Endothelial cell of umbilical vein (primary cell): ENCODE measurements around the gene SPRYD3. TPM values are rescaled to one million over a fixed set of nuclear protein-coding genes. Genes with fewer than 3 reads are reported as not detected.

ENCODE experiments used
- BruUV-seq: library from RNA; stranded (reverse); fragments of 400-500 nt; replicated peaks from 2 replicates; lab custom pipeline; 2021; lab: Mats Ljungman, UMichigan
- CTCF ChIA-PET: fragments of 300-600, 350-600 bp; sonication (Branson Sonifier 250); formaldehyde crosslinking; loops from one replicate; lab custom pipeline; 2021; ENCODE audit warnings: antibody characterized with exemption, inconsistent platforms; lab: Charles Lee
- POLR2A ChIA-PET: fragments of 300-600, 350-600 bp; sonication (Branson Sonifier 250); formaldehyde crosslinking; loops from one replicate; lab custom pipeline; 2021; ENCODE audit warnings: antibody characterized with exemption, inconsistent platforms; lab: Charles Lee
- DNase-seq: peaks from one replicate; pipeline ENCODE4 v3.0.0-alpha.2; 2011; ENCODE audit warnings: low read depth, low spot score
- FAIRE-seq: peaks from 2 replicates; lab custom pipeline; 2011; peaks lifted over from hg19 to GRCh38; lab: Jason Lieb, UNC
- H2AFZ ChIP-seq: 2 replicates; pipeline ENCODE4 v1.6.0; 2012; ENCODE audit warnings: low read depth, low read length, control low read depth, inconsistent platforms
- H3K27ac ChIP-seq: 2 replicates; pipeline ENCODE4 v1.5.1; 2011; ENCODE audit warnings: low read depth, mild to moderate bottlenecking, control low read depth, low read length, moderate library complexity; ENCODE audit not compliant: insufficient read depth
- H3K27me3 ChIP-seq, 2 experiments: 2 replicates each; pipeline versions ENCODE4 v1.6.0 to v1.6.1; 2011; ENCODE audit warnings: low read length in 2 of 2, mixed read lengths in 1 of 2; ENCODE audit not compliant: control insufficient read depth in 2 of 2, insufficient read depth in 2 of 2
- H3K36me3 ChIP-seq, 2 experiments: 2 replicates in 1 of 2; 3 replicates in 1 of 2; pipeline ENCODE4 v1.5.1; 2011; ENCODE audit warnings: low read length in 2 of 2, mild to moderate bottlenecking in 1 of 2, moderate library complexity in 1 of 2; ENCODE audit not compliant: control insufficient read depth in 2 of 2, insufficient read depth in 2 of 2; ENCODE audit errors: extremely low read depth in 1 of 2
- H3K4me1 ChIP-seq: 3 replicates; pipeline ENCODE4 v1.5.1; 2011; ENCODE audit warnings: mild to moderate bottlenecking, low read length; ENCODE audit not compliant: control insufficient read depth, insufficient read depth; ENCODE audit errors: extremely low read depth
- H3K4me2 ChIP-seq: 2 replicates; pipeline ENCODE4 v1.6.1; 2011; ENCODE audit warnings: low read length, control low read depth, mixed read lengths; ENCODE audit not compliant: insufficient read depth
- H3K4me3 ChIP-seq, 3 experiments: fragments of 200-600 bp in 1 of 3; sonication (generic), shearing (Covaris generic) in 1 of 3; replicated peaks in 1 of 3; 2 replicates each; pipeline ENCODE4 v1.5.1; 2011 to 2016; ENCODE audit warnings: control low read depth in 3 of 3, low read length in 3 of 3, mild to moderate bottlenecking in 2 of 3, inconsistent platforms in 1 of 3, low read depth in 1 of 3, moderate library complexity in 1 of 3; ENCODE audit not compliant: insufficient read depth in 1 of 3
- H3K79me2 ChIP-seq: 2 replicates; pipeline ENCODE4 v1.6.0; 2012; ENCODE audit warnings: low read length, inconsistent platforms; ENCODE audit not compliant: control insufficient read depth, insufficient read depth
- H3K9ac ChIP-seq: replicated peaks from 2 replicates; pipeline ENCODE3; 2011; ENCODE audit warnings: low read length, control low read depth; ENCODE audit not compliant: insufficient read depth; ENCODE audit errors: extremely low read depth
- H3K9me1 ChIP-seq: replicated peaks from 3 replicates; pipeline ENCODE4 v1.6.0; 2011; ENCODE audit warnings: mild to moderate bottlenecking, low read length; ENCODE audit not compliant: control insufficient read depth, insufficient read depth; ENCODE audit errors: extremely low read depth
- H3K9me3 ChIP-seq: replicated peaks from 2 replicates; pipeline ENCODE4 v1.5.1; 2012; ENCODE audit warnings: low read length, inconsistent platforms; ENCODE audit not compliant: control insufficient read depth, insufficient read depth
- H4K20me1 ChIP-seq: replicated peaks from 2 replicates; pipeline ENCODE3; 2011; ENCODE audit warnings: mild to moderate bottlenecking, low read length; ENCODE audit not compliant: control insufficient read depth, insufficient read depth; ENCODE audit errors: extremely low read depth
- CTCF ChIP-seq, 2 donors: IDR thresholded peaks; 1 replicate in 1 of 2; 2 replicates in 1 of 2; pipeline ENCODE4 v1.5.1; 2011; ENCODE audit warnings: low read length in 2 of 2, mild to moderate bottlenecking in 2 of 2, moderate library complexity in 2 of 2, control low read depth in 1 of 2, inconsistent platforms in 1 of 2, low read depth in 1 of 2; ENCODE audit not compliant: insufficient read depth in 1 of 2; ENCODE audit errors: extremely low read depth in 1 of 2
- EZH2 ChIP-seq: IDR thresholded peaks from 2 replicates; pipeline ENCODE4 v1.6.1; 2012; ENCODE audit warnings: borderline replicate concordance, low read depth, mild to moderate bottlenecking, moderate library complexity, low read length, inconsistent platforms; ENCODE audit not compliant: severe bottlenecking
- FOS ChIP-seq: IDR thresholded peaks from 2 replicates; pipeline ENCODE4 v1.6.1; 2011; ENCODE audit warnings: mild to moderate bottlenecking, low read length, moderate library complexity, borderline replicate concordance; ENCODE audit not compliant: insufficient read depth
- GATA2 ChIP-seq: IDR thresholded peaks from 2 replicates; pipeline ENCODE4 v1.7.0; 2011; ENCODE audit warnings: low read depth, mild to moderate bottlenecking, moderate library complexity, mixed read lengths, low read length; ENCODE audit not compliant: insufficient read length, insufficient read depth
- JUN ChIP-seq: IDR thresholded peaks from 2 replicates; pipeline ENCODE4 v1.6.1; 2011; ENCODE audit warnings: borderline replicate concordance, low read depth; ENCODE audit not compliant: insufficient read length, insufficient read depth
- MAX ChIP-seq: IDR thresholded peaks from 2 replicates; pipeline ENCODE4 v1.6.1; 2011; ENCODE audit not compliant: insufficient read depth, insufficient read length
- MYC ChIP-seq: IDR thresholded peaks from one replicate; pipeline ENCODE4 v1.6.1; 2011; ENCODE audit warnings: mild to moderate bottlenecking, low read depth, low read length
- POLR2A ChIP-seq: IDR thresholded peaks from 2 replicates; pipeline ENCODE4 v1.6.1; 2012; ENCODE audit warnings: low read depth, mild to moderate bottlenecking, control low read depth, low read length
- POLR2AphosphoS5 ChIP-seq: IDR thresholded peaks from 2 replicates; pipeline ENCODE4 v1.6.1; 2012; ENCODE audit warnings: low read depth, mild to moderate bottlenecking, control low read depth, low read length, moderate library complexity; ENCODE audit not compliant: insufficient read depth
- dilution Hi-C: fragments of 300-500 bp; cut with MboI; formaldehyde crosslinking; loops from one replicate; pipeline ENCODE4 v1.15.0; 2019; ENCODE audit warnings: low sequenced_read_pairs; ENCODE audit not compliant: extremely low pct_ligation_motif_present
- intact Hi-C: fragments of 100-400 bp; cut with micrococcal nuclease; formaldehyde crosslinking; loops from one replicate; pipeline ENCODE4 v1.10.0; 2022
- polyA plus RNA-seq, 4 experiments: library from polyadenylated mRNA; depleted of rRNA in 3 of 4; stranded (reverse) in 3 of 4; unstranded in 1 of 4; fragments of >200 nt; gene quantifications; 2 replicates each; pipeline versions ENCODE4 v1.2.1 to v1.2.3, GENCODE V29; 2011 to 2012; ENCODE audit warnings: missing spikeins in 1 of 4
- total RNA-seq: library from RNA; stranded (reverse); gene quantifications from 2 replicates; pipeline ENCODE4 v1.2.3, GENCODE V29; 2021

SPRYD3 gene
- total and polyA plus RNA-seq, 2 donors (not counting 3 experiments of a cell fraction or from before 2014, with no cell fraction given), result 38.6 to 39.2 TPM

GRCh38 chr12:53039851-53040250, 39.3 kb downstream of the SPRYD3 start:
- no peaks in the 10 kb centered on the region for H3K27me3 ChIP-seq
- no peaks in the 10 kb centered on the region for H3K9me1 ChIP-seq
- ChIA-PET CTCF (interaction anchor here (1.4 to 4.3 kb wide), 6 partner anchors 9 to 158 kb away, joined by 4 to 40 read pairs (median 20); partner anchors contain the start of genes SPRYD3 and TNS2), POLR2A (no interaction called here)
- H3K4me2 ChIP-seq, result no peak overlapping the region
- H3K4me3 ChIP-seq, result no peak overlapping the region
- peaks cover 18 to 28% of the 10 kb centered on the region in 2 experiments for H3K36me3 ChIP-seq
- DNase-seq (no peak), FAIRE-seq (no peak)
- intact Hi-C loops (no loop called here), dilution Hi-C loops (no loop called here)
- H3K79me2 ChIP-seq, result no peaks in the 10 kb centered on the region
- BruUV-seq, result no TSS peak
- no peak overlapping the region for H3K27ac ChIP-seq
- H3K9ac ChIP-seq, result no peak overlapping the region
- no peak for TF ChIP-seq CTCF (IDR thresholded peaks at IDR 0.05; ENCODE audit: extremely low read depth in 1 of 2, insufficient read depth in 1 of 2, low read depth in 1 of 2, low read length in 2 of 2)
- no peak for TF ChIP-seq GATA2
- TF ChIP-seq POLR2A, result no peak
- TF ChIP-seq JUN, result no peak
- no peak for TF ChIP-seq MYC
- no peak for TF ChIP-seq EZH2
- TF ChIP-seq MAX, result no peak
- TF ChIP-seq POLR2AphosphoS5, result no peak
- TF ChIP-seq FOS, result no peak
- H3K9me3 ChIP-seq, result no peaks in the 10 kb centered on the region
- no peak overlapping the region for H2AFZ ChIP-seq
- H4K20me1 ChIP-seq, result no peaks in the 10 kb centered on the region
- peaks cover 30% of the 10 kb centered on the region for H3K4me1 ChIP-seq
